ENCODE results near the gene CGB1. TPM values are rescaled to one million over a fixed set of nuclear protein-coding genes. Genes with fewer than 3 reads are reported as not detected.
A peak's percentile ranks its signal among the peaks of the same experiment; 100 is the strongest.

Gene CGB1
- total and polyA plus RNA-seq, 10 of the 15 experiments (the other 5 are each of a cell fraction or from before 2014, with no cell fraction given): not detected

- H4K20me1 ChIP-seq (ENCODE audit: control insufficient read depth, insufficient read depth): 0 out of 2 replicates have a peak, but pooled peaks cover 6% of the 10 kb centered on the region
- FAIRE-seq (no peak), DNase-seq (ENCODE audit: low read depth, low spot score) (no peak), ATAC-seq (no peak)
- no peak for TF ChIP-seq SREBF2 (IDR thresholded peaks at IDR 0.05; ENCODE audit: low read length)
- in situ Hi-C loops (cut with MboI) (no loop called here), intact Hi-C loops (cut with micrococcal nuclease; ENCODE audit: unreplicated experiment) (no loop called here)
- ChIA-PET SMC1A (ENCODE audit: uncharacterized antibody, unreplicated experiment) (no interaction called here), POLR2A (no interaction called here), CTCF (interaction anchor here (4.7 kb wide), 1 partner anchor 11 kb away, joined by 35 read pairs; no protein-coding TSS in a partner anchor), RAD21 (ENCODE audit: unreplicated experiment) (interaction anchor here (1.2 kb wide), 1 partner anchor 113 kb away, joined by 3 read pairs; no protein-coding TSS in a partner anchor)
- H3K9me3 ChIP-seq (replicated peaks; ENCODE audit: control insufficient read depth, insufficient read depth, low read length): no peaks in the 10 kb centered on the region; the same call in 2 of the 3 replicates
- peaks cover 12 to 23% of the 10 kb centered on the region in 2 experiments for H3K36me3 ChIP-seq (ENCODE audit: control insufficient read depth in 2 of 2, insufficient read depth in 2 of 2, low read length in 1 of 2)
- peak overlapping the region; percentile 87; the same call in 1 of the 2 replicates for H3K27ac ChIP-seq (ENCODE audit: control insufficient read depth, insufficient read depth)
- H3K79me2 ChIP-seq (ENCODE audit: control insufficient read depth, insufficient read depth, low read length): peaks cover 41% of the 10 kb centered on the region
- H3K27me3 ChIP-seq (replicated peaks in 1 of 2; ENCODE audit: control insufficient read depth in 2 of 2, insufficient read depth in 2 of 2, low read length in 1 of 2): no peaks in the 10 kb centered on the region
- no TSS peak for BruUV-seq (replicated peaks)
- H3K4me1 ChIP-seq (ENCODE audit: control insufficient read depth, insufficient read depth, low read length): peaks cover 4% of the 10 kb centered on the region; the same call in 1 of the 2 replicates
- WGBS (ENCODE audit: insufficient coverage, insufficient replicate concordance, low lambda C conversion rate, missing lambda C conversion rate): 37% methylated on average over 11 of the region's 11 CpGs
- H2AFZ ChIP-seq (ENCODE audit: control insufficient read depth, low read depth, low read length): no peak overlapping the region
- peak overlapping the region; percentile 89 for H3K4me3 ChIP-seq
- peak overlapping the region; percentile 90 for H3K9ac ChIP-seq (ENCODE audit: control insufficient read depth, insufficient read depth, low read length)
- H3K4me2 ChIP-seq (ENCODE audit: control insufficient read depth, insufficient read depth): peak overlapping the region; percentile 80
Measured at GRCh38 chr19:49086296-49086695, 49.6 kb upstream of the CGB1 start.

- ChIA-PET POLR2A (no interaction called here), SMC1A (ENCODE audit: uncharacterized antibody, unreplicated experiment) (no interaction called here), RAD21 (ENCODE audit: unreplicated experiment) (interaction anchor here (1.2 kb wide), 1 partner anchor 113 kb away, joined by 3 read pairs; no protein-coding TSS in a partner anchor), CTCF (interaction anchor here (4.7 kb wide), 1 partner anchor 12 kb away, joined by 35 read pairs; no protein-coding TSS in a partner anchor)
- peaks cover 12 to 20% of the 10 kb centered on the region in 2 experiments for H3K36me3 ChIP-seq (ENCODE audit: control insufficient read depth in 2 of 2, insufficient read depth in 2 of 2, low read length in 1 of 2)
- no TSS peak for BruUV-seq (replicated peaks)
- 0% methylated on average over 14 of the region's 14 CpGs for WGBS (ENCODE audit: insufficient coverage, insufficient replicate concordance, low lambda C conversion rate, missing lambda C conversion rate)
- H3K4me2 ChIP-seq (ENCODE audit: control insufficient read depth, insufficient read depth): peak overlapping the region; percentile 80; the same call in 1 of the 2 replicates
- FAIRE-seq (no peak), ATAC-seq (no peak), DNase-seq (ENCODE audit: low read depth, low spot score) (no peak)
- peaks cover 41% of the 10 kb centered on the region for H3K79me2 ChIP-seq (ENCODE audit: control insufficient read depth, insufficient read depth, low read length)
- intact Hi-C loops (cut with micrococcal nuclease; ENCODE audit: unreplicated experiment): no loop called here
- 0 out of 2 replicates have a peak overlapping the region, but pooled peaks have one; percentile 81 for H2AFZ ChIP-seq (ENCODE audit: control insufficient read depth, low read depth, low read length)
- peak overlapping the region; percentile 90 for H3K9ac ChIP-seq (ENCODE audit: control insufficient read depth, insufficient read depth, low read length)
- in situ Hi-C loops (cut with MboI): no loop called here
- H3K9me3 ChIP-seq (replicated peaks; ENCODE audit: control insufficient read depth, insufficient read depth, low read length): no peaks in the 10 kb centered on the region; the same call in 2 of the 3 replicates
- peaks cover 4% of the 10 kb centered on the region; the same call in 1 of the 2 replicates for H3K4me1 ChIP-seq (ENCODE audit: control insufficient read depth, insufficient read depth, low read length)
- H3K27me3 ChIP-seq (replicated peaks in 1 of 2; ENCODE audit: control insufficient read depth in 2 of 2, insufficient read depth in 2 of 2, low read length in 1 of 2): no peaks in the 10 kb centered on the region
- TF ChIP-seq POLR2AphosphoS2 (IDR thresholded peaks at IDR 0.05; ENCODE audit: low read depth, low read length) (no peak), ZNF24 (IDR thresholded peaks at IDR 0.05) (no peak), MYC (IDR thresholded peaks at IDR 0.05; ENCODE audit: insufficient read depth, insufficient read length, insufficient replicate concordance, low read length, severe bottlenecking) (no peak), MTA2 (IDR thresholded peaks at IDR 0.05; ENCODE audit: low read depth) (0 out of 2 replicates have a peak, but pooled peaks have one; percentile 21), IKZF2 (IDR thresholded peaks at IDR 0.05) (0 out of 4 replicates have a peak, but pooled peaks of 1 of the 2 experiments have one; percentile 6), ZSCAN29 (IDR thresholded peaks at IDR 0.05) (no peak), SPI1 (IDR thresholded peaks at IDR 0.05; ENCODE audit: borderline replicate concordance, insufficient read depth, low read depth, low read length) (no peak), FOS (IDR thresholded peaks at IDR 0.05; ENCODE audit: borderline replicate concordance, extremely low read depth, insufficient read length) (no peak), WRNIP1 (IDR thresholded peaks at IDR 0.05; ENCODE audit: borderline replicate concordance, low read depth, low read length) (0 out of 2 replicates have a peak, but pooled peaks have one; percentile 74), IKZF1 (conservative IDR thresholded peaks at IDR 0.05) (no peak), SP1 (IDR thresholded peaks at IDR 0.05; ENCODE audit: low read depth, low read length) (no peak)
- TF ChIP-seq, protein P1, sequence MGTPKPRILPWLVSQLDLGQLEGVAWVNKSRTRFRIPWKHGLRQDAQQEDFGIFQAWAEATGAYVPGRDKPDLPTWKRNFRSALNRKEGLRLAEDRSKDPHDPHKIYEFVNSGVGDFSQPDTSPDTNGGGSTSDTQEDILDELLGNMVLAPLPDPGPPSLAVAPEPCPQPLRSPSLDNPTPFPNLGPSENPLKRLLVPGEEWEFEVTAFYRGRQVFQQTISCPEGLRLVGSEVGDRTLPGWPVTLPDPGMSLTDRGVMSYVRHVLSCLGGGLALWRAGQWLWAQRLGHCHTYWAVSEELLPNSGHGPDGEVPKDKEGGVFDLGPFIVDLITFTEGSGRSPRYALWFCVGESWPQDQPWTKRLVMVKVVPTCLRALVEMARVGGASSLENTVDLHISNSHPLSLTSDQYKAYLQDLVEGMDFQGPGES (IDR thresholded peaks at IDR 0.05): no peak
- TF ChIP-seq, protein P2, sequence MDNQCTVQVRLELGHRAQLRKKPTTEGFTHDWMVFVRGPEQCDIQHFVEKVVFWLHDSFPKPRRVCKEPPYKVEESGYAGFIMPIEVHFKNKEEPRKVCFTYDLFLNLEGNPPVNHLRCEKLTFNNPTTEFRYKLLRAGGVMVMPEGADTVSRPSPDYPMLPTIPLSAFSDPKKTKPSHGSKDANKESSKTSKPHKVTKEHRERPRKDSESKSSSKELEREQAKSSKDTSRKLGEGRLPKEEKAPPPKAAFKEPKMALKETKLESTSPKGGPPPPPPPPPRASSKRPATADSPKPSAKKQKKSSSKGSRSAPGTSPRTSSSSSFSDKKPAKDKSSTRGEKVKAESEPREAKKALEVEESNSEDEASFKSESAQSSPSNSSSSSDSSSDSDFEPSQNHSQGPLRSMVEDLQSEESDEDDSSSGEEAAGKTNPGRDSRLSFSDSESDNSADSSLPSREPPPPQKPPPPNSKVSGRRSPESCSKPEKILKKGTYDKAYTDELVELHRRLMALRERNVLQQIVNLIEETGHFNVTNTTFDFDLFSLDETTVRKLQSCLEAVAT (IDR thresholded peaks at IDR 0.05): 0 out of 2 replicates have a peak, but pooled peaks have one; percentile 48
- H4K20me1 ChIP-seq (ENCODE audit: control insufficient read depth, insufficient read depth): 0 out of 2 replicates have a peak, but pooled peaks cover 6% of the 10 kb centered on the region
- H3K27ac ChIP-seq (ENCODE audit: control insufficient read depth, insufficient read depth): peak overlapping the region; percentile 87
- peak overlapping the region; percentile 89 for H3K4me3 ChIP-seq
Measured at GRCh38 chr19:49085868-49086232, 49.2 kb upstream of the CGB1 start.
